GM12878 (cell line): ENCODE measurements around the gene REPIN1. TPM values are rescaled to one million over a fixed set of nuclear protein-coding genes. Genes with fewer than 3 reads are reported as not detected.

Experiments used
- ATAC-seq: fragments of 200-7000 bp; cut with Tn5 transposase; 3 replicates; pipeline ENCODE4 v1.9.1; 2020; ENCODE audit warnings: mild to moderate bottlenecking, moderate library complexity
- BruUV-seq: library from RNA; stranded (reverse); fragments of 400-500 nt; replicated peaks from 2 replicates; lab custom pipeline; 2021; lab: Mats Ljungman, UMichigan
- CTCF ChIA-PET: fragments of 300-600 bp; sonication (Branson Sonifier 250); formaldehyde crosslinking; extraction: SDS; loops from one replicate; lab custom pipeline; 2021; ENCODE audit warnings: inconsistent platforms; lab: Yijun Ruan, JAX
- POLR2A ChIA-PET: fragments of 350-600 bp; formaldehyde crosslinking; extraction: SDS; loops from one replicate; lab custom pipeline; 2021; ENCODE audit warnings: inconsistent platforms; lab: Charles Lee
- RAD21 ChIA-PET: fragments of 300-600 bp; sonication (Branson Sonifier 250); formaldehyde crosslinking; loops from one replicate; lab custom pipeline; 2023; ENCODE audit warnings: antibody characterized with exemption; ENCODE audit not compliant: unreplicated experiment; lab: Charles Lee
- SMC1A ChIA-PET: fragments of 300-600 bp; sonication (Branson Sonifier 250); formaldehyde crosslinking; loops from one replicate; lab custom pipeline; 2023; ENCODE audit not compliant: unreplicated experiment, uncharacterized antibody; lab: Charles Lee
- DNase-seq: peaks from one replicate; pipeline ENCODE4 v3.0.0-alpha.2; 2011; ENCODE audit warnings: low read depth, low spot score
- FAIRE-seq: peaks from 3 replicates; lab custom pipeline; 2011; peaks lifted over from hg19 to GRCh38; lab: Jason Lieb, UNC
- H2AFZ ChIP-seq: 2 replicates; pipeline ENCODE4 v1.6.0; 2011; ENCODE audit warnings: low read depth, low read length, control low read depth; ENCODE audit not compliant: control insufficient read depth
- H3K27ac ChIP-seq: 2 replicates; pipeline ENCODE4 v1.5.1; 2011; ENCODE audit warnings: control low read depth; ENCODE audit not compliant: control insufficient read depth, insufficient read depth
- H3K27me3 ChIP-seq, 2 experiments: replicated peaks in 1 of 2; 2 replicates each; pipeline versions ENCODE4 v1.6.0 to v1.6.1; 2011; ENCODE audit warnings: low read length in 1 of 2; ENCODE audit not compliant: control insufficient read depth in 2 of 2, insufficient read depth in 2 of 2
- H3K36me3 ChIP-seq, 2 experiments: 2 replicates each; pipeline ENCODE4 v1.5.1; 2011; ENCODE audit warnings: low read length in 1 of 2; ENCODE audit not compliant: control insufficient read depth in 2 of 2, insufficient read depth in 2 of 2
- H3K4me1 ChIP-seq: 2 replicates; pipeline ENCODE4 v1.6.1; 2011; ENCODE audit warnings: mild to moderate bottlenecking, low read length, moderate library complexity, mixed read lengths; ENCODE audit not compliant: control insufficient read depth, insufficient read depth
- H3K4me2 ChIP-seq: 2 replicates; pipeline ENCODE4 v1.6.0; 2011; ENCODE audit warnings: control low read depth; ENCODE audit not compliant: control insufficient read depth, insufficient read depth
- H3K4me3 ChIP-seq: fragments of 200-600 bp; sonication (generic); 2 replicates; pipeline ENCODE4 v1.5.1; 2016
- H3K79me2 ChIP-seq: 2 replicates; pipeline ENCODE4 v1.6.0; 2011; ENCODE audit warnings: low read length; ENCODE audit not compliant: control insufficient read depth, insufficient read depth
- H3K9ac ChIP-seq: 2 replicates; pipeline ENCODE4 v1.8.0; 2011; ENCODE audit warnings: low read length, control low read depth, mixed read lengths; ENCODE audit not compliant: control insufficient read depth, insufficient read depth
- H3K9me3 ChIP-seq: replicated peaks from 3 replicates; pipeline ENCODE4 v1.5.1; 2011; ENCODE audit warnings: mild to moderate bottlenecking, low read length; ENCODE audit not compliant: control insufficient read depth, insufficient read depth
- H4K20me1 ChIP-seq: 2 replicates; pipeline ENCODE4 v1.6.0; 2011; ENCODE audit not compliant: control insufficient read depth, insufficient read depth
- CBFB ChIP-seq: IDR thresholded peaks from 2 replicates; pipeline ENCODE4 v1.6.1; 2016; ENCODE audit warnings: antibody characterized with exemption, low read depth
- CREM ChIP-seq: IDR thresholded peaks from 2 replicates; pipeline ENCODE4 v1.6.1; 2014; ENCODE audit warnings: antibody characterized with exemption, low read depth
- CTCF ChIP-seq, 3 experiments: IDR thresholded peaks in 2 of 3; conservative IDR thresholded peaks in 1 of 3; 2 replicates each; pipeline ENCODE4 v1.5.1; 2011; ENCODE audit warnings: low read depth in 3 of 3, low read length in 3 of 3, mild to moderate bottlenecking in 3 of 3, control low read depth in 2 of 3, moderate library complexity in 2 of 3, inconsistent platforms in 1 of 3, mixed read lengths in 1 of 3; ENCODE audit not compliant: control insufficient read depth in 2 of 3, insufficient read depth in 1 of 3; ENCODE audit errors: extremely low read depth in 1 of 3
- HDAC6 ChIP-seq: fragments of 200-600 bp; sonication (generic); IDR thresholded peaks from one replicate; pipeline ENCODE4 v1.8.0; 2017; ENCODE audit warnings: antibody characterized with exemption; ENCODE audit not compliant: unreplicated experiment
- PBX3 ChIP-seq: IDR thresholded peaks from 2 replicates; pipeline ENCODE4 v1.6.1; 2011; ENCODE audit warnings: mild to moderate bottlenecking, low read depth, low read length, moderate library complexity; ENCODE audit not compliant: insufficient replicate concordance
- POLR2AphosphoS5 ChIP-seq: IDR thresholded peaks from 2 replicates; pipeline ENCODE4 v1.6.1; 2011; ENCODE audit warnings: mild to moderate bottlenecking, low read length, inconsistent platforms
- RUNX3 ChIP-seq: IDR thresholded peaks from 2 replicates; pipeline ENCODE4 v1.6.1; 2012; ENCODE audit warnings: low read length, inconsistent platforms
- SKIL ChIP-seq: fragments of 450-650 bp; IDR thresholded peaks from 2 replicates; pipeline ENCODE4 v1.6.1; 2017; ENCODE audit warnings: mild to moderate bottlenecking, low read depth, inconsistent platforms; ENCODE audit not compliant: poor library complexity, severe bottlenecking
- SMARCA5 ChIP-seq: fragments of 450-650 bp; IDR thresholded peaks from 2 replicates; pipeline ENCODE4 v1.6.1; 2017; ENCODE audit warnings: mild to moderate bottlenecking
- SPI1 ChIP-seq: IDR thresholded peaks from 2 replicates; pipeline ENCODE4 v1.6.1; 2011; ENCODE audit warnings: low read depth, mild to moderate bottlenecking, low read length, moderate library complexity, borderline replicate concordance; ENCODE audit not compliant: insufficient read depth
- ZNF687 ChIP-seq: fragments of 450-650 bp; IDR thresholded peaks from 2 replicates; pipeline ENCODE4 v1.6.1; 2017; ENCODE audit warnings: mild to moderate bottlenecking, moderate library complexity
- WGBS: methylation state at CpG from one replicate; pipeline ENCODE4 v1.1.6; 2016; ENCODE audit warnings: low lambda C conversion rate; ENCODE audit not compliant: insufficient replicate concordance, insufficient coverage; ENCODE audit errors: missing lambda C conversion rate; 5-methylcytosine and 5-hydroxymethylcytosine counted together
- in situ Hi-C: fragments of 300-500 bp; cut with MboI; formaldehyde crosslinking; loops from 9 replicates; pipeline ENCODE4 v1.14.3; 2018; ENCODE audit warnings: mixed read lengths
- intact Hi-C: fragments of 100-400 bp; cut with micrococcal nuclease; formaldehyde crosslinking; loops from one replicate; pipeline ENCODE4 v1.14.2; 2022; ENCODE audit not compliant: unreplicated experiment
- polyA plus RNA-seq, 11 experiments: library from polyadenylated mRNA; depleted of rRNA in 4 of 11; unstranded in 6 of 11; stranded (reverse) in 5 of 11; fragments of >200 nt; fragmentation: Nextera tagmentation in 4 of 11; fragmentation: Illumina TruSeq in 1 of 11; extraction: Ambion mirVana in 4 of 11; extraction: Trizol in 1 of 11; gene quantifications; 1 replicate in 1 of 11; 2 replicates in 10 of 11; pipeline versions ENCODE4 v1.2.1 to v1.2.3, GENCODE V29; 2011 to 2016; ENCODE audit warnings: inconsistent platforms in 2 of 11, missing spikeins in 2 of 11, low read depth in 1 of 11
- total RNA-seq, 4 experiments: library from RNA; depleted of rRNA in 3 of 4; stranded (reverse); fragments of >200 nt in 3 of 4; fragmentation: Illumina TruSeq in 1 of 4; extraction: Trizol in 1 of 4; gene quantifications; 2 replicates each; pipeline versions ENCODE4 v1.2.1 to v1.2.3, GENCODE V29; 2013 to 2021

Gene REPIN1
- total and polyA plus RNA-seq, 10 of the 15 experiments (the other 5 are each of a cell fraction or from before 2014, with no cell fraction given), result 5.1 to 172 (median 76.9) TPM

GRCh38 chr7:150378115-150378852, 9.7 kb downstream of the REPIN1 start:
- POLR2A ChIA-PET, result interaction anchor here (0.7 to 6.2 kb wide), 16 partner anchors 9 to 57 kb away, joined by 3 to 89 read pairs (median 6); partner anchors contain the start of genes LRRC61 and REPIN1
- ATAC-seq (peak; percentile 9), FAIRE-seq (no peak), DNase-seq (no peak)
- H2AFZ ChIP-seq, result peak overlapping the region; percentile 24; the same call in 1 of the 2 replicates
- in situ Hi-C loops, result no loop called here
- H3K27me3 ChIP-seq, result no peaks in the 10 kb centered on the region
- H3K36me3 ChIP-seq, result peaks cover 4 to 6% of the 10 kb centered on the region in 2 experiments; a peak in 2 of 4 replicates
- H4K20me1 ChIP-seq, result no peaks in the 10 kb centered on the region; the same call in 1 of the 2 replicates
- 7% methylated on average over 32 of the region's 32 CpGs for WGBS
- SMC1A ChIA-PET, result interaction anchor here (1.1 to 2.2 kb wide), 13 partner anchors 11 to 59 kb away, joined by 3 to 41 read pairs (median 6); partner anchors contain the start of gene REPIN1
- intact Hi-C loops, result loop anchor here (5.0 kb wide), 1 partner anchor 289 kb away; no protein-coding TSS in a partner anchor
- RAD21 ChIA-PET, result interaction anchor here (0.9 to 2.2 kb wide), 10 partner anchors 10 to 55 kb away, joined by 3 to 45 read pairs (median 5); partner anchors contain the start of genes ACTR3C, LRRC61 and REPIN1
- H3K4me3 ChIP-seq, result peak overlapping the region; percentile 99
- H3K9me3 ChIP-seq, result no peaks in the 10 kb centered on the region
- peak overlapping the region; percentile 95 for H3K4me2 ChIP-seq
- peak overlapping the region; percentile 97 for H3K27ac ChIP-seq
- BruUV-seq, result TSS peak; percentile 93
- peaks cover 57% of the 10 kb centered on the region for H3K79me2 ChIP-seq
- peaks cover 73% of the 10 kb centered on the region for H3K4me1 ChIP-seq
- CTCF ChIA-PET, result interaction anchor here (1.0 to 2.2 kb wide), 11 partner anchors 9 to 55 kb away, joined by 3 to 18 read pairs (median 7); partner anchors contain the start of gene REPIN1
- H3K9ac ChIP-seq, result peak overlapping the region; percentile 96
- TF ChIP-seq RUNX3, result peak; percentile 84
- peak; percentile 59; the same call in 1 of the 2 replicates for TF ChIP-seq SMARCA5
- peak; percentile 51 for TF ChIP-seq SKIL
- 0 out of 2 replicates have a peak, but pooled peaks have one; percentile 8 for TF ChIP-seq CREM
- TF ChIP-seq CTCF (IDR thresholded peaks at IDR 0.05 in 2 of 3, conservative IDR thresholded peaks at IDR 0.05 in 1 of 3; ENCODE audit: control insufficient read depth in 2 of 3, extremely low read depth in 1 of 3, insufficient read depth in 1 of 3, low read depth in 3 of 3, low read length in 3 of 3), result peak in 2 of 3 experiments; percentile 16 to 41; a peak in 3 of 6 replicates
- no peak for TF ChIP-seq HDAC6
- peak; percentile 23; the same call in 1 of the 2 replicates for TF ChIP-seq SPI1
- 0 out of 2 replicates have a peak, but pooled peaks have one; percentile 43 for TF ChIP-seq POLR2AphosphoS5
- peak; percentile 82 for TF ChIP-seq ZNF687
- TF ChIP-seq PBX3, result peak; percentile 2
- peak; percentile 41; the same call in 1 of the 2 replicates for TF ChIP-seq CBFB
